ENCODE results near the gene TEK.

DNA sequence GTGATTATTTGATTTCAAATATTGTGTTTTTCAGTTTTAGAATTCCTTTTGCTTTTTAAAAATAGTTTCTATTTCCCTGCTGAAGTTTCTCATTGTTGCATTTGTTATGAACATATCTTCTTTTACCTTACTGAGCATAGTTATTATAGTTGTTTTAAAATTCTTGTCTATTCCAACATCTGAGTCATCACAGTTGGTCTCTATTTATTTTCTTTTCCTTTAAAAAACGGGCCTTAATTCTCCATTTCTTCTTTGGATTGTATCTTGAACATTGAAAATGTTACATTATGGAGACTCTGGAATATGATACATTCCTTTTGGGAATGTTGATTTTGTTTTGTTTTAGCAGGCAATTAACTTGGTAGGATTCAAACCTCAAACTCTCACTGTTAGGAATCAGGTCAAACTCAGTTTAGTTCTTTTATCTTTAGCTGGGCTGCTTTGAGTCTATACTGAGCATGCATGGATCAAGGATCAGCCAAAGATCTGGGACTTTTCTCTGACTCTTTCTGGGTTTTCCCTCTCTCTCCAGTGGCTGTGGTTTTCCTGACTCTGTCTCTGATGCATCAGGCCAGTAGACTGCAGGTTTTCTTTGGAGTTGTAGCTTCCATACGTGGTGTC lies 70.3 kb downstream of the TEK start:
- TF ChIP-seq POLR2A (IDR thresholded peaks at IDR 0.05) (no peak), POLR2AphosphoS5 (IDR thresholded peaks at IDR 0.05) (no peak)
- TF ChIP-seq, protein P1, sequence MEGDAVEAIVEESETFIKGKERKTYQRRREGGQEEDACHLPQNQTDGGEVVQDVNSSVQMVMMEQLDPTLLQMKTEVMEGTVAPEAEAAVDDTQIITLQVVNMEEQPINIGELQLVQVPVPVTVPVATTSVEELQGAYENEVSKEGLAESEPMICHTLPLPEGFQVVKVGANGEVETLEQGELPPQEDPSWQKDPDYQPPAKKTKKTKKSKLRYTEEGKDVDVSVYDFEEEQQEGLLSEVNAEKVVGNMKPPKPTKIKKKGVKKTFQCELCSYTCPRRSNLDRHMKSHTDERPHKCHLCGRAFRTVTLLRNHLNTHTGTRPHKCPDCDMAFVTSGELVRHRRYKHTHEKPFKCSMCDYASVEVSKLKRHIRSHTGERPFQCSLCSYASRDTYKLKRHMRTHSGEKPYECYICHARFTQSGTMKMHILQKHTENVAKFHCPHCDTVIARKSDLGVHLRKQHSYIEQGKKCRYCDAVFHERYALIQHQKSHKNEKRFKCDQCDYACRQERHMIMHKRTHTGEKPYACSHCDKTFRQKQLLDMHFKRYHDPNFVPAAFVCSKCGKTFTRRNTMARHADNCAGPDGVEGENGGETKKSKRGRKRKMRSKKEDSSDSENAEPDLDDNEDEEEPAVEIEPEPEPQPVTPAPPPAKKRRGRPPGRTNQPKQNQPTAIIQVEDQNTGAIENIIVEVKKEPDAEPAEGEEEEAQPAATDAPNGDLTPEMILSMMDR (IDR thresholded peaks at IDR 0.05): no peak
